Stromal cell of bone marrow (primary cell): Measurements from ENCODE around the gene ARHGEF25.
"Not testable (repeated sequence)": the region's sequence is repeated elsewhere in the genome, so short reads cannot be mapped to it uniquely, and the experiment has no call there.

Experiments
- DNase-seq: peaks from one replicate; pipeline ENCODE4 v3.0.0-alpha.2; 2012; ENCODE audit warnings: low read depth

ARHGEF25 gene

GRCh38 chr12:57636731-57637130 lies 25.5 kb downstream of the ARHGEF25 start:
- not testable (repeated sequence) for DNase-seq

- DNase-seq = no peak
Observed at GRCh38 chr12:57637364-57637763, 26.1 kb downstream of the ARHGEF25 start.

- no peak for DNase-seq
Observed at GRCh38 chr12:57638096-57638495, 26.9 kb downstream of the ARHGEF25 start.

GRCh38 chr12:57640175-57641042 lies 29.2 kb downstream of the ARHGEF25 start:
- no peak for DNase-seq

- DNase-seq = no peak
Observed at GRCh38 chr12:57641699-57642442, 30.6 kb downstream of the ARHGEF25 start.

- not testable (repeated sequence) for DNase-seq
Observed at GRCh38 chr12:57645990-57646658, 34.9 kb downstream of the ARHGEF25 start.

- DNase-seq = not testable (repeated sequence)
Observed at GRCh38 chr12:57646659-57647049, 35.4 kb downstream of the ARHGEF25 start.

GRCh38 chr12:57654042-57654441 lies 42.8 kb downstream of the ARHGEF25 start:
- no peak for DNase-seq

- no peak for DNase-seq
Observed at GRCh38 chr12:57655541-57656240, 44.5 kb downstream of the ARHGEF25 start.

- not testable (repeated sequence) for DNase-seq
Observed at GRCh38 chr12:57656408-57656807, 45.2 kb downstream of the ARHGEF25 start.

GRCh38 chr12:57657744-57658143 lies 46.5 kb downstream of the ARHGEF25 start:
- no peak for DNase-seq

GRCh38 chr12:57658890-57659289 lies 47.7 kb downstream of the ARHGEF25 start:
- no peak for DNase-seq

GRCh38 chr12:57661376-57661775 lies 50.1 kb downstream of the ARHGEF25 start:
- DNase-seq = no peak

GRCh38 chr12:57665066-57665820 lies 54.0 kb downstream of the ARHGEF25 start:
- not testable (repeated sequence) for DNase-seq
